Panc1 (cell line): ENCODE data around the gene SEC31A. TPM values are rescaled to one million over a fixed set of nuclear protein-coding genes. Genes with fewer than 3 reads are reported as not detected.

Experiments used
- ATAC-seq: fragments of 200-7000 bp; cut with Tn5 transposase; 2 replicates; pipeline ENCODE4 v1.9.1; 2020; ENCODE audit warnings: mild to moderate bottlenecking, moderate library complexity
- BruUV-seq: library from RNA; stranded (reverse); fragments of 400-500 nt; replicated peaks from 2 replicates; lab custom pipeline; 2021; lab: Mats Ljungman, UMichigan
- CTCF ChIA-PET: fragments of 300-600 bp; sonication (Branson Sonifier 250); formaldehyde crosslinking; loops from one replicate; lab custom pipeline; 2022; ENCODE audit warnings: antibody characterized with exemption; lab: Charles Lee
- POLR2A ChIA-PET: fragments of 300-600 bp; sonication (Branson Sonifier 250); formaldehyde crosslinking; loops from one replicate; lab custom pipeline; 2022; ENCODE audit warnings: antibody characterized with exemption; lab: Charles Lee
- DNase-seq: peaks from one replicate; pipeline ENCODE4 v3.0.0-alpha.2; 2010; ENCODE audit warnings: low read depth, low spot score
- H3K27ac ChIP-seq: 2 replicates; pipeline ENCODE4 v1.5.1; 2011; ENCODE audit warnings: mild to moderate bottlenecking, low read length, inconsistent platforms
- H3K27me3 ChIP-seq: fragments of 200-500 bp; sonication (Bioruptor generic); 2 replicates; pipeline ENCODE4 v1.6.0; 2014; ENCODE audit warnings: low read length, inconsistent platforms; ENCODE audit not compliant: control insufficient read depth, insufficient read depth
- H3K36me3 ChIP-seq: fragments of 200-500 bp; sonication (Bioruptor generic); 2 replicates; pipeline ENCODE4 v1.5.1; 2014; ENCODE audit warnings: inconsistent platforms, mild to moderate bottlenecking, low read length, moderate library complexity; ENCODE audit not compliant: control insufficient read depth, insufficient read depth
- H3K4me1 ChIP-seq: 2 replicates; pipeline ENCODE4 v1.5.1; 2011; ENCODE audit warnings: inconsistent platforms, mild to moderate bottlenecking, low read length, moderate library complexity; ENCODE audit not compliant: control insufficient read depth, insufficient read depth
- H3K4me3 ChIP-seq, 2 experiments: 2 replicates each; pipeline ENCODE4 v1.5.1; 2011 to 2012; ENCODE audit warnings: low read depth in 2 of 2, low read length in 2 of 2, mild to moderate bottlenecking in 2 of 2, inconsistent platforms in 1 of 2, moderate library complexity in 1 of 2
- H3K9me3 ChIP-seq: fragments of 200-500 bp; sonication (Bioruptor generic); 2 replicates; pipeline ENCODE4 v1.5.1; 2014; ENCODE audit warnings: low read depth, mild to moderate bottlenecking, inconsistent platforms, low read length, moderate library complexity; ENCODE audit not compliant: control insufficient read depth, insufficient read depth
- POLR2AphosphoS5 ChIP-seq: IDR thresholded peaks from 2 replicates; pipeline ENCODE4 v1.6.1; 2012; ENCODE audit warnings: mild to moderate bottlenecking, low read depth, low read length, moderate library complexity
- SIN3A ChIP-seq: IDR thresholded peaks from 2 replicates; pipeline ENCODE4 v1.6.1; 2012; ENCODE audit warnings: low read depth, mild to moderate bottlenecking, low read length, moderate library complexity, borderline replicate concordance; ENCODE audit not compliant: insufficient read depth
- TCF7L2 ChIP-seq: IDR thresholded peaks from 2 replicates; pipeline ENCODE4 v1.6.1; 2011; ENCODE audit warnings: mild to moderate bottlenecking, low read depth, low read length, inconsistent platforms
- in situ Hi-C: cut with HindIII; loops from 2 replicates; pipeline ENCODE4 v1.10.0; 2016; ENCODE audit warnings: low sequenced_read_pairs, low pct_unique_long_range_greater_than_20kb
- intact Hi-C: fragments of 100-400 bp; cut with micrococcal nuclease; formaldehyde crosslinking; loops from one replicate; pipeline ENCODE4 v1.10.0; 2022; ENCODE audit not compliant: unreplicated experiment
- total RNA-seq: library from RNA; stranded (reverse); gene quantifications from one replicate; pipeline ENCODE4 v1.2.1, GENCODE V29; 2021; ENCODE audit not compliant: unreplicated experiment
- TF ChIP-seq, protein P1 (sequence below): fragments of 450-650 bp; IDR thresholded peaks from 2 replicates; pipeline ENCODE4 v1.5.1; 2017; ENCODE audit warnings: mild to moderate bottlenecking
- TF ChIP-seq, protein P2 (sequence below), 2 experiments: IDR thresholded peaks; 2 replicates each; pipeline ENCODE4 v1.6.1; 2011 to 2012; ENCODE audit warnings: low read depth in 2 of 2, control low read depth in 1 of 2, low read length in 1 of 2, mild to moderate bottlenecking in 1 of 2, moderate library complexity in 1 of 2; ENCODE audit not compliant: insufficient read depth in 1 of 2

Gene SEC31A
- total RNA-seq, 1 experiment from 2014 or later: 107 TPM

DNA sequence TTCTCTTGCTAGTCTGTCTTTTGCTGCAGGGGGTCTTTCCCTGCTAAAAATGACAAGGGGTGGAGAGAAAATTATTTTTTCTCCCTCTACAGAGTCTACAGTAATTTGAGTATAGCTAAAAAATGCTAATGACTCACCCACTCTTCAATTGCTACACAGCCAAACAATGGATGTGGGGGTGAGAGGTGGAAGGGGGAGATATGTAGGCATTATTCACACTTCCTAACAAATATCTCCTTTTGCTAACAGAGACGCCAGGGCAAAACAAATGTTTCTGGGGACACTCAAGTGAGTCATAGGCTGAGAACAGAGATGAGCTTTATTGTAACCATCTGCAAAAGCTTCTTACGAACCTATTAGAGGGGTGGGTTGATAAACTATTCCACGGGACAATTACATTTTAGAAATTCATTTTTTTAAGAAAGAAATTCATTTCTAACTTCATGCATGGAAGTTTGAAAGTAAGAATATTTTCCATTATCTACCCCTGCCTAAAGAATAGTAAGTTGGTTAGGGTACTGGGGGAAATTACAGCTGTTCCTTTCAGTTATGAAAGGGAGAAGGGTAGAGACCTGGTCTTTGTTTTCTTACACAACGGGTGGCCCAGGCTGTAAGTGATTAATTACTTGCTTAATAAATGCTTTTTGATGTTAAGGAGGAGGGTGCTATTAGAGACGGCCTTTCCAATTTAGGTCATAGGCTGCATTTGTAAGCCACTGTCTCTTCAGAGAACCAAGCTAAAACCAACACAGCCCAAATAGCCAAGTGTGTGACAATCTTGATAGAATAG lies 105.1 kb downstream of the SEC31A start:
- Histone ChIP-seq H3K4me3 (no peak overlapping the region), H3K9me3 (no peaks in the 10 kb centered on the region), H3K27ac (no peak overlapping the region), H3K4me1 (no peaks in the 10 kb centered on the region; the same call in 1 of the 2 replicates), H3K36me3 (no peaks in the 10 kb centered on the region), H3K27me3 (no peaks in the 10 kb centered on the region)
- ChIA-PET POLR2A (no interaction called here), CTCF (no interaction called here)
- no TSS peak for BruUV-seq
- intact Hi-C loops (no loop called here), in situ Hi-C loops (no loop called here)
- no peak for DNase-seq
- ATAC-seq: no peak
- no peak for TF ChIP-seq SIN3A
- TF ChIP-seq, protein P1, sequence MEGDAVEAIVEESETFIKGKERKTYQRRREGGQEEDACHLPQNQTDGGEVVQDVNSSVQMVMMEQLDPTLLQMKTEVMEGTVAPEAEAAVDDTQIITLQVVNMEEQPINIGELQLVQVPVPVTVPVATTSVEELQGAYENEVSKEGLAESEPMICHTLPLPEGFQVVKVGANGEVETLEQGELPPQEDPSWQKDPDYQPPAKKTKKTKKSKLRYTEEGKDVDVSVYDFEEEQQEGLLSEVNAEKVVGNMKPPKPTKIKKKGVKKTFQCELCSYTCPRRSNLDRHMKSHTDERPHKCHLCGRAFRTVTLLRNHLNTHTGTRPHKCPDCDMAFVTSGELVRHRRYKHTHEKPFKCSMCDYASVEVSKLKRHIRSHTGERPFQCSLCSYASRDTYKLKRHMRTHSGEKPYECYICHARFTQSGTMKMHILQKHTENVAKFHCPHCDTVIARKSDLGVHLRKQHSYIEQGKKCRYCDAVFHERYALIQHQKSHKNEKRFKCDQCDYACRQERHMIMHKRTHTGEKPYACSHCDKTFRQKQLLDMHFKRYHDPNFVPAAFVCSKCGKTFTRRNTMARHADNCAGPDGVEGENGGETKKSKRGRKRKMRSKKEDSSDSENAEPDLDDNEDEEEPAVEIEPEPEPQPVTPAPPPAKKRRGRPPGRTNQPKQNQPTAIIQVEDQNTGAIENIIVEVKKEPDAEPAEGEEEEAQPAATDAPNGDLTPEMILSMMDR: no peak
- TF ChIP-seq POLR2AphosphoS5: no peak
- TF ChIP-seq, protein P2, sequence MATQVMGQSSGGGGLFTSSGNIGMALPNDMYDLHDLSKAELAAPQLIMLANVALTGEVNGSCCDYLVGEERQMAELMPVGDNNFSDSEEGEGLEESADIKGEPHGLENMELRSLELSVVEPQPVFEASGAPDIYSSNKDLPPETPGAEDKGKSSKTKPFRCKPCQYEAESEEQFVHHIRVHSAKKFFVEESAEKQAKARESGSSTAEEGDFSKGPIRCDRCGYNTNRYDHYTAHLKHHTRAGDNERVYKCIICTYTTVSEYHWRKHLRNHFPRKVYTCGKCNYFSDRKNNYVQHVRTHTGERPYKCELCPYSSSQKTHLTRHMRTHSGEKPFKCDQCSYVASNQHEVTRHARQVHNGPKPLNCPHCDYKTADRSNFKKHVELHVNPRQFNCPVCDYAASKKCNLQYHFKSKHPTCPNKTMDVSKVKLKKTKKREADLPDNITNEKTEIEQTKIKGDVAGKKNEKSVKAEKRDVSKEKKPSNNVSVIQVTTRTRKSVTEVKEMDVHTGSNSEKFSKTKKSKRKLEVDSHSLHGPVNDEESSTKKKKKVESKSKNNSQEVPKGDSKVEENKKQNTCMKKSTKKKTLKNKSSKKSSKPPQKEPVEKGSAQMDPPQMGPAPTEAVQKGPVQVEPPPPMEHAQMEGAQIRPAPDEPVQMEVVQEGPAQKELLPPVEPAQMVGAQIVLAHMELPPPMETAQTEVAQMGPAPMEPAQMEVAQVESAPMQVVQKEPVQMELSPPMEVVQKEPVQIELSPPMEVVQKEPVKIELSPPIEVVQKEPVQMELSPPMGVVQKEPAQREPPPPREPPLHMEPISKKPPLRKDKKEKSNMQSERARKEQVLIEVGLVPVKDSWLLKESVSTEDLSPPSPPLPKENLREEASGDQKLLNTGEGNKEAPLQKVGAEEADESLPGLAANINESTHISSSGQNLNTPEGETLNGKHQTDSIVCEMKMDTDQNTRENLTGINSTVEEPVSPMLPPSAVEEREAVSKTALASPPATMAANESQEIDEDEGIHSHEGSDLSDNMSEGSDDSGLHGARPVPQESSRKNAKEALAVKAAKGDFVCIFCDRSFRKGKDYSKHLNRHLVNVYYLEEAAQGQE (IDR thresholded peaks at IDR 0.05; ENCODE audit: insufficient read depth in 1 of 2, low read depth in 2 of 2, low read length in 1 of 2): no peak
- no peak for TF ChIP-seq TCF7L2

DNA sequence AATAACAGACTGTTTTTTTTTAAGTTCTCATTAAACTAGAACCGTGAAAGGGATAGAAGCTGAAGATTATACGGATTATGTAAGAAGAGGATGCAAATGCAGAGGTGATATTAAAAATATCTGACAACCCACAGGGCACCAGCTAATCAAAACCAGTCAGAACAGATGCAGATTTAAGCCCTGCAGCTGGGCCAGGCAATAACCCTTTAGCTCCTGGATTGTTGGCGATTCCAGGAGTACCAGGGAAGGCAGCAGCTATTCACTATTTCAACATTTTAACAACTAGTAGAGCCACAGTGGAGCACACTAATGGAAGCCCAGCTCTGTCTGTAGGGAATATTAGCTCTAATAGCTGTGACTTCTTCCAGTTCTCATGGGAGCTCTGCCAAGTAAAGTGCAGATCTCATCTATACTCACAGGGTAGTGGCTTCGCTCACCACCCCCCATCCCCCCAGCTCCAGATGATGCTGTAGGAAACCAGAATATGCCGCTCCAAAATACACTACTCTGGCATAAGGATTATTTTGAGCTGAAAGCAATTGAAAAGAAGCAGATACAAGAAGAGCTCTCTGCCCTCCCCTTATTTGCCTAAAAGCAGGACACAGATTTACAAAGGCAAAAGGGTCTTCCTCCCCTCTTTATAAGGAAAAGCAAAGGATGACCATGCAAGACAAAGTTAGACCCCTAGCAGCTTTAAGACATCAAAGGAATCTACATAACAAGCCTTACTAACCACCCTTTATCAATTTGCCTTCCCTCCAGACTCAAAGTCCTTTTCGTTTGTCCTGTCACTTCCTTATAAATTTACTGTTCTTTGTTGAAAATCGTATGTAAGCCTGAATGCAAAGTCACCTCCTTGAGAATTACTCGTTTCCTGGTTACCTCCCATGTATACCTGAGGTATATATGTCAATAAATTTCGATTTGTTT lies 106.0 kb downstream of the SEC31A start:
- peak overlapping the region in 1 of 2 experiments; percentile 7; a peak in 1 of 4 replicates for H3K4me3 ChIP-seq
- H3K27ac ChIP-seq: no peak overlapping the region
- H3K36me3 ChIP-seq: no peaks in the 10 kb centered on the region
- ChIA-PET CTCF (interaction anchor here (0.5 kb wide), 1 partner anchor 181 kb away, joined by 6 read pairs; no protein-coding TSS in a partner anchor), POLR2A (no interaction called here)
- H3K4me1 ChIP-seq: no peaks in the 10 kb centered on the region; the same call in 1 of the 2 replicates
- TF ChIP-seq POLR2AphosphoS5 (no peak), SIN3A (no peak), TCF7L2 (no peak)
- TF ChIP-seq, protein P2 (IDR thresholded peaks at IDR 0.05; ENCODE audit: insufficient read depth in 1 of 2, low read depth in 2 of 2, low read length in 1 of 2): no peak
- TF ChIP-seq, protein P1: no peak
- no peaks in the 10 kb centered on the region for H3K9me3 ChIP-seq
- DNase-seq (no peak), ATAC-seq (no peak)
- no peaks in the 10 kb centered on the region for H3K27me3 ChIP-seq
- in situ Hi-C loops (no loop called here), intact Hi-C loops (no loop called here)
- no TSS peak for BruUV-seq
